Upper lobe of left lung (tissue), 6 donors: ENCODE data around the gene PIWIL4. TPM values are rescaled to one million over a fixed set of nuclear protein-coding genes. Genes with fewer than 3 reads are reported as not detected.

Experiments
- ATAC-seq, 2 donors: fragments of 200-7000 bp; cut with Tn5 transposase; one replicate each; pipeline ENCODE4 v1.9.1; 2022; ENCODE audit warnings: mild to moderate bottlenecking in 2 of 2, moderate library complexity in 2 of 2; ENCODE audit not compliant: low FRiP score in 2 of 2
- DNase-seq, 2 donors: peaks; one replicate each; pipeline ENCODE4 v3.0.0-alpha.2; 2019 to 2020
- H3K27ac ChIP-seq, 4 donors: fragments of 200-600 bp; sonication (generic); one replicate each; pipeline ENCODE4 v1.5.1; 2016 to 2019
- H3K27me3 ChIP-seq, 4 donors: fragments of 200-600 bp; sonication (generic); one replicate each; pipeline ENCODE4 v1.5.1; 2017 to 2019
- H3K36me3 ChIP-seq, 4 donors: fragments of 200-600 bp; sonication (generic); one replicate each; pipeline ENCODE4 v1.5.1; 2016 to 2019
- H3K4me1 ChIP-seq, 4 donors: fragments of 200-600 bp; sonication (generic); one replicate each; pipeline ENCODE4 v1.5.1; 2018 to 2019
- H3K4me3 ChIP-seq, 4 donors: fragments of 200-600 bp; sonication (generic); one replicate each; pipeline ENCODE4 v1.5.1; 2017 to 2019; ENCODE audit warnings: mild to moderate bottlenecking in 2 of 4, moderate library complexity in 1 of 4
- H3K9me3 ChIP-seq, 4 donors: fragments of 200-600 bp; sonication (generic); one replicate each; pipeline ENCODE4 v1.5.1; 2018 to 2019
- EP300 ChIP-seq, 4 donors: sonication (generic); formaldehyde crosslinking; IDR thresholded peaks; one replicate each; pipeline ENCODE4 v1.5.1; 2017; ENCODE audit warnings: antibody characterized with exemption in 4 of 4, control low read depth in 2 of 4
- POLR2A ChIP-seq, 4 donors: fragments of 450-650 bp; IDR thresholded peaks; one replicate each; pipeline ENCODE4 v1.5.1; 2016 to 2017; ENCODE audit warnings: antibody characterized with exemption in 4 of 4, mild to moderate bottlenecking in 2 of 4
- POLR2AphosphoS5 ChIP-seq, 2 donors: sonication (generic); formaldehyde crosslinking; IDR thresholded peaks; one replicate each; pipeline ENCODE4 v1.5.1; 2017; ENCODE audit warnings: antibody characterized with exemption in 2 of 2
- WGBS, 2 donors: methylation state at CpG; one replicate each; pipeline ENCODE4 v1.1.5; 2017 to 2018; 5-methylcytosine and 5-hydroxymethylcytosine counted together
- total RNA-seq, 6 donors: library from RNA; depleted of rRNA in 4 of 6; stranded (reverse); fragments of >200 nt in 4 of 6; gene quantifications; one replicate each; pipeline versions ENCODE4 v1.1.0 to v1.2.1, GENCODE V29; 2016 to 2021
- TF ChIP-seq, protein P1 (sequence below), 6 experiments: fragments of 450-650 bp in 4 of 6; fragments of 200-600 bp in 2 of 6; sonication (generic) in 2 of 6; IDR thresholded peaks; one replicate each; pipeline ENCODE4 v1.5.1; 2016 to 2019; ENCODE audit warnings: antibody characterized with exemption in 6 of 6
- donor health status: DM: no; HTN: no; CAD: no; lungs with moderate emphysema.
- donor health status: DM: no; HTN: yes; CAD: no; lungs with severe emphysema.

PIWIL4 gene
- total RNA-seq, 6 donors from 2014 or later, result 1.5 to 9.4 (median 4.8) TPM

DNA sequence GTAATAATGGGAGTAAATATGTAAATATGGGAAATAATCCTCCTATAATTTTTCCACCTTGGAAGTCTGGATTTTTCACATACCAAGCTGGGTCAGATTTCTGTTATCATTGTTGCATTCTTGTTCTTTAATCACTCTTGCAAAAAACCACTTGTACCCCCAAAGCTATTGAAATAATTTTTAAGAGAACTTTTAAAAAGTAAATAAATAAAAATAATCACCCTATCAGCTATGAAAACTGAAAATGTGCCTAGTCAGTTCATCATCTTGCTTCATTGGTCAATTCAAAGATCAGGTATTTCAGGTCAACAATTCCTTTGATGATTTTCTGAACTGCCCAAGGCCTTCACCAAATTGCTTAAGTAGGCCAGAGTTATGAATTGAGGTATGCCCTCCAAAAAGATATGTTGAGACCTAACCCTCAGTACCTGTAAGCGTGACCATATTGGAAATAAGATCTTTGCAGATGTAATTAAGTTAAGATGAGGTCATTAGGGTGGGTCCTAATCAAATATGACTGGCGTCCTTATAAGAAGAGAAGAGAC is 95.8 kb downstream of the PIWIL4 start:
- Histone ChIP-seq H3K36me3 (no peaks in the 10 kb centered on the region), H3K27ac (no peak overlapping the region), H3K27me3 (no peaks in the 10 kb centered on the region), H3K9me3 (no peaks in the 10 kb centered on the region), H3K4me3 (no peak overlapping the region), H3K4me1 (peaks cover 0 to 11% (median 9%) of the 10 kb centered on the region in 4 donors)
- WGBS, 2 donors, result 92 to 96% methylated on average over 2 of the region's 2 CpGs
- TF ChIP-seq, protein P1, sequence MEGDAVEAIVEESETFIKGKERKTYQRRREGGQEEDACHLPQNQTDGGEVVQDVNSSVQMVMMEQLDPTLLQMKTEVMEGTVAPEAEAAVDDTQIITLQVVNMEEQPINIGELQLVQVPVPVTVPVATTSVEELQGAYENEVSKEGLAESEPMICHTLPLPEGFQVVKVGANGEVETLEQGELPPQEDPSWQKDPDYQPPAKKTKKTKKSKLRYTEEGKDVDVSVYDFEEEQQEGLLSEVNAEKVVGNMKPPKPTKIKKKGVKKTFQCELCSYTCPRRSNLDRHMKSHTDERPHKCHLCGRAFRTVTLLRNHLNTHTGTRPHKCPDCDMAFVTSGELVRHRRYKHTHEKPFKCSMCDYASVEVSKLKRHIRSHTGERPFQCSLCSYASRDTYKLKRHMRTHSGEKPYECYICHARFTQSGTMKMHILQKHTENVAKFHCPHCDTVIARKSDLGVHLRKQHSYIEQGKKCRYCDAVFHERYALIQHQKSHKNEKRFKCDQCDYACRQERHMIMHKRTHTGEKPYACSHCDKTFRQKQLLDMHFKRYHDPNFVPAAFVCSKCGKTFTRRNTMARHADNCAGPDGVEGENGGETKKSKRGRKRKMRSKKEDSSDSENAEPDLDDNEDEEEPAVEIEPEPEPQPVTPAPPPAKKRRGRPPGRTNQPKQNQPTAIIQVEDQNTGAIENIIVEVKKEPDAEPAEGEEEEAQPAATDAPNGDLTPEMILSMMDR (IDR thresholded peaks at IDR 0.05), result no peak
- DNase-seq, result no peak
- no peak for ATAC-seq

GRCh38 chr11:94664346-94664745 is 97.2 kb downstream of the PIWIL4 start:
- ATAC-seq (no peak), DNase-seq (no peak)
- Histone ChIP-seq H3K4me3 (no peak overlapping the region), H3K36me3 (no peaks in the 10 kb centered on the region), H3K9me3 (no peaks in the 10 kb centered on the region), H3K4me1 (no peaks in the 10 kb centered on the region), H3K27me3 (no peaks in the 10 kb centered on the region), H3K27ac (no peak overlapping the region)
- TF ChIP-seq EP300 (IDR thresholded peaks at IDR 0.05), result no peak
- TF ChIP-seq, protein P1 (IDR thresholded peaks at IDR 0.05), result no peak
- no peak for TF ChIP-seq POLR2A (IDR thresholded peaks at IDR 0.05)

DNA sequence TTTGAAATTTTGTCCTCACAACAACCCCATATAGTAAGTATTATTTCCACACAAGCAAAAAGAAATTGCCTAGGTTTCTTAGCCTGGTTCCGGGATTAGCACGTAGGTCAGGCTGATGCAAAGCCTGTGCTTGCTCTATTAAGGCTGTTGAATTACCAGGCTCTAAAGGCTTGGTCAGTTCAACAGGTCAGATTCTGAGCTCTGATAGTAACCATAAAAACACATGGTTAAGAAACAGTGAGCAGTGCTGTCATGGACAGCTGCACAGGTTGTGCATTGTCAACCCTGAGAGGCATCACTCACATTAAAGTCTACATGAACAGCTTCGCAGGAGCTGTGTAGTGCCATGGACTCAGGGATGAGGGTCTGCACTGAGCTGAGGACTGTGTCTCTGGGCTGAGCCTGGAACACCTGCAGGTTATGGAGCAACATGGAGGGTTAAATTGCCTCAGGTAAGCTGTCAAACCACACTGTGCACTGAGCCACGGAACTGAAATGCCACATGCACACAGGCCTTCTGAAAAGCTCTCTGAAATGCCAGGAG is 98.0 kb downstream of the PIWIL4 start:
- H3K9me3 ChIP-seq, result no peaks in the 10 kb centered on the region
- TF ChIP-seq POLR2AphosphoS5 (IDR thresholded peaks at IDR 0.05), result no peak
- WGBS, 2 donors, result 88 to 93% methylated on average over 4 of the region's 4 CpGs
- H3K27ac ChIP-seq, result no peak overlapping the region
- no peaks in the 10 kb centered on the region for H3K36me3 ChIP-seq
- no peaks in the 10 kb centered on the region for H3K27me3 ChIP-seq
- H3K4me1 ChIP-seq, result no peaks in the 10 kb centered on the region
- no peak for DNase-seq
- H3K4me3 ChIP-seq, result no peak overlapping the region
- ATAC-seq, result no peak

DNA sequence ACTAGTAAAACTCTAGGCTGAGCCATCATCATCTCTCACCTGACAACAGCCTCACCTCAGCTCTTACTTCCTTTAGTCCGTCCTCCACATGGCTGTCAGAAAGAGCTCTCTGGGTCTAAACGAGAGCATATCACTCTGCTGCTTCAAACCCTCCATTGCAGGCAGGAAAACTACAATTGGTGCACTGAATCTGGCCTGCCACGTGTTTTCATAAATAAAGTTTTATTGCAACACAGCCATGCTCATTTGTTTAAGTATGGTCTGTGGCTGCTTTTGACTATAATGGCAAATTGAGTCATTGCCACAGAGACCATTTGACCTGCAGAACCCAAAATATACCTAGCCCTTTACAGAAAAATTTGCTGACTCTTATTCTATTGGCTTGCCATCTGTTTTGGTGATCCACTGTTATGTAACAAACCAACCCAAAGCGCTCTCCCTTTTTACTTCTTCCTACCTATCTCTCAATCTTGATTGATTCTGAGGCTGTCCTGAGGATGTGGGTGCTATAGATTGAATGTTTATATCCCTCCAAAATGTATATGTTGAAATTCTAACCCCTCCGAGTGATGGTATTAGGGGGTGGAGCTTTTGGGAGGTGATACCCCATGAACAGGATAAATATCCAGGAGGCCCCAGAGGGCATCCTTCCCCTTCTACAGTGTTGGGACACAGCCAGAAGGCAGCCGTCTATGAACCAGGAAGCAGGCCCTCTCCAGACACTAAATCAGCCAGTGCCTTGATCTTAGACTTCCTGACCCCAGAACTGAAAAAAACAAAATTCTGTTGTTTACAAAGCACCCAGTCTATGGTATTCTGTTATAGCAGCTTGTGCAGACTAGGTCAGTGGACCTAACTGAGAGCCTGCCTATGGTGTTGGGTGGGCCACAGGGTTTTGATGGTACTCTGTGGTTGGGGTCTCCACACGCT is 99.9 kb downstream of the PIWIL4 start:
- no peak overlapping the region for H3K4me3 ChIP-seq
- TF ChIP-seq POLR2A (IDR thresholded peaks at IDR 0.05) (no peak), EP300 (IDR thresholded peaks at IDR 0.05) (no peak), POLR2AphosphoS5 (IDR thresholded peaks at IDR 0.05) (no peak)
- TF ChIP-seq, protein P1 (IDR thresholded peaks at IDR 0.05), result no peak
- H3K9me3 ChIP-seq, result no peaks in the 10 kb centered on the region
- H3K27me3 ChIP-seq, result no peaks in the 10 kb centered on the region
- ATAC-seq (no peak), DNase-seq (no peak)
- H3K36me3 ChIP-seq, result no peaks in the 10 kb centered on the region
- 70 to 80% methylated on average over 6 to 7 of the region's 7 CpGs for WGBS, 2 donors
- no peaks in the 10 kb centered on the region for H3K4me1 ChIP-seq
- H3K27ac ChIP-seq, result no peak overlapping the region

GRCh38 chr11:94668212-94668793 is 101.1 kb downstream of the PIWIL4 start:
- 82 to 95% methylated on average over 2 of the region's 2 CpGs for WGBS, 2 donors
- Histone ChIP-seq H3K4me1 (no peaks in the 10 kb centered on the region), H3K27ac (no peak overlapping the region), H3K27me3 (no peaks in the 10 kb centered on the region), H3K4me3 (no peak overlapping the region), H3K9me3 (no peaks in the 10 kb centered on the region), H3K36me3 (no peaks in the 10 kb centered on the region)
- DNase-seq, result no peak
- ATAC-seq, result no peak
- TF ChIP-seq EP300 (IDR thresholded peaks at IDR 0.05), result no peak
- TF ChIP-seq POLR2A (IDR thresholded peaks at IDR 0.05), result no peak
- TF ChIP-seq POLR2AphosphoS5 (IDR thresholded peaks at IDR 0.05), result no peak
- TF ChIP-seq, protein P1 (IDR thresholded peaks at IDR 0.05), result no peak
